ENCODE measurements around the gene TCF20. TPM values are rescaled to one million over a fixed set of nuclear protein-coding genes. Genes with fewer than 3 reads are reported as not detected.
A peak's percentile ranks its signal among the peaks of the same experiment; 100 is the strongest.

TCF20 gene
- total RNA-seq, 1 donor from 2014 or later, result 53.7 TPM

GRCh38 chr22:42310291-42311015, 40.0 kb upstream of the TCF20 start:
- Histone ChIP-seq H4K20me1 (ENCODE audit: low read depth) (peaks cover 81% of the 10 kb centered on the region), H2AFZ (replicated peaks) (no peak overlapping the region), H3F3A (ENCODE audit: low read depth) (peaks cover 22% of the 10 kb centered on the region), H3K27me3 (no peaks in the 10 kb centered on the region), H3K9ac (no peak overlapping the region), H3K4me1 (peaks cover 48% of the 10 kb centered on the region), H3K36me3 (no peaks in the 10 kb centered on the region), H3K27ac (no peak overlapping the region), H3K4me3 (no peak overlapping the region), H3K79me2 (ENCODE audit: low read depth) (peaks cover 11% of the 10 kb centered on the region), H3K9me3 (ENCODE audit: low read depth) (no peaks in the 10 kb centered on the region), H3K4me2 (peak overlapping the region; percentile 8)
- Mint-ChIP-seq H3K36me3 (no peaks in the 10 kb centered on the region), H3K27me3 (ENCODE audit: insufficient read depth, low read depth) (peaks cover 19% of the 10 kb centered on the region), H3K4me1 (peaks cover 55% of the 10 kb centered on the region), H3K4me3 (peak overlapping the region; percentile 70), H3K27ac (peak overlapping the region; percentile 60), H3K9me3 (no peaks in the 10 kb centered on the region)
- no peak for DNase-seq (ENCODE audit: low spot score)
- TF ChIP-seq CTCF (IDR thresholded peaks at IDR 0.05) (no peak), EZH2 (IDR thresholded peaks at IDR 0.05) (no peak), EZH2phosphoT487 (IDR thresholded peaks at IDR 0.05) (no peak)

- peaks cover 11% of the 10 kb centered on the region for H3K79me2 ChIP-seq (ENCODE audit: low read depth)
- Mint-ChIP-seq H3K27me3 (ENCODE audit: insufficient read depth, low read depth) (peaks cover 21% of the 10 kb centered on the region), H3K9me3 (no peaks in the 10 kb centered on the region), H3K4me1 (peaks cover 54% of the 10 kb centered on the region), H3K36me3 (no peaks in the 10 kb centered on the region), H3K4me3 (no peak overlapping the region), H3K27ac (peak overlapping the region; percentile 43)
- no peak overlapping the region for H3K27ac ChIP-seq
- H3K4me1 ChIP-seq, result peaks cover 45% of the 10 kb centered on the region
- no peak overlapping the region for H3K9ac ChIP-seq
- peaks cover 81% of the 10 kb centered on the region for H4K20me1 ChIP-seq (ENCODE audit: low read depth)
- H2AFZ ChIP-seq (replicated peaks), result no peak overlapping the region
- TF ChIP-seq CTCF (IDR thresholded peaks at IDR 0.05), result no peak
- TF ChIP-seq EZH2 (IDR thresholded peaks at IDR 0.05), result no peak
- no peak for TF ChIP-seq EZH2phosphoT487 (IDR thresholded peaks at IDR 0.05)
- no peaks in the 10 kb centered on the region for H3K36me3 ChIP-seq
- no peak overlapping the region for H3K4me2 ChIP-seq
- peaks cover under 1% of the 10 kb centered on the region for H3K27me3 ChIP-seq
- peaks cover 19% of the 10 kb centered on the region for H3F3A ChIP-seq (ENCODE audit: low read depth)
- no peak overlapping the region for H3K4me3 ChIP-seq
- no peak for DNase-seq (ENCODE audit: low spot score)
- no peaks in the 10 kb centered on the region for H3K9me3 ChIP-seq (ENCODE audit: low read depth)
These were observed 39.4 kb upstream of the TCF20 start for GRCh38 chr22:42309865-42310264.

- H3K4me1 Mint-ChIP-seq, result peaks cover 53% of the 10 kb centered on the region
These were observed 38.5 kb upstream of the TCF20 start for GRCh38 chr22:42308892-42309468.

More at GRCh38 chr22:42308892-42309468, 38.5 kb upstream of the TCF20 start:
- Mint-ChIP-seq H3K27ac (no peak overlapping the region), H3K9me3 (no peaks in the 10 kb centered on the region), H3K27me3 (ENCODE audit: insufficient read depth, low read depth) (peaks cover 21% of the 10 kb centered on the region), H3K36me3 (no peaks in the 10 kb centered on the region), H3K4me3 (no peak overlapping the region)
- no peak overlapping the region for H3K9ac ChIP-seq
- TF ChIP-seq EZH2phosphoT487 (IDR thresholded peaks at IDR 0.05), result no peak
- no peak for TF ChIP-seq EZH2 (IDR thresholded peaks at IDR 0.05)
- TF ChIP-seq CTCF (IDR thresholded peaks at IDR 0.05), result peak; percentile 4
- no peaks in the 10 kb centered on the region for H3K36me3 ChIP-seq
- peaks cover 80% of the 10 kb centered on the region for H4K20me1 ChIP-seq (ENCODE audit: low read depth)
- no peak for DNase-seq (ENCODE audit: low spot score)
- H3K4me2 ChIP-seq, result no peak overlapping the region
- H3K27ac ChIP-seq, result no peak overlapping the region
- peaks cover 9% of the 10 kb centered on the region for H3K27me3 ChIP-seq
- H3K4me3 ChIP-seq, result no peak overlapping the region
- H3K79me2 ChIP-seq (ENCODE audit: low read depth), result peaks cover 11% of the 10 kb centered on the region
- H3K4me1 ChIP-seq, result peaks cover 44% of the 10 kb centered on the region
- no peaks in the 10 kb centered on the region for H3K9me3 ChIP-seq (ENCODE audit: low read depth)
- no peak overlapping the region for H2AFZ ChIP-seq (replicated peaks)
- H3F3A ChIP-seq (ENCODE audit: low read depth), result peaks cover 10% of the 10 kb centered on the region

Data from neural progenitor cell (in vitro differentiated cells).